Right lobe of liver (tissue), 4 donors: ENCODE measurements around the gene CAPN10.
A peak's percentile ranks its signal among the peaks of the same experiment; 100 is the strongest.

Experiments
- POLR2A ChIP-seq: fragments of 450-650 bp; IDR thresholded peaks from one replicate; pipeline ENCODE4 v1.6.1; 2017; ENCODE audit warnings: antibody characterized with exemption, mild to moderate bottlenecking
- TF ChIP-seq, protein P1 (sequence below), 4 donors: fragments of 200-600 bp in 3 of 4; fragments of 450-650 bp in 1 of 4; IDR thresholded peaks; one replicate each; pipeline versions ENCODE4 v1.5.1 to v1.8.0; 2016 to 2022; ENCODE audit warnings: antibody characterized with exemption in 4 of 4, mild to moderate bottlenecking in 2 of 4
- donor health status: DM: no; HTN: no; CAD: no.
- donor health status: DM: no; HTN: no; CAD: no.
- donor health status: DM: no; HTN: yes; CAD: no.

- TF ChIP-seq, protein P1, sequence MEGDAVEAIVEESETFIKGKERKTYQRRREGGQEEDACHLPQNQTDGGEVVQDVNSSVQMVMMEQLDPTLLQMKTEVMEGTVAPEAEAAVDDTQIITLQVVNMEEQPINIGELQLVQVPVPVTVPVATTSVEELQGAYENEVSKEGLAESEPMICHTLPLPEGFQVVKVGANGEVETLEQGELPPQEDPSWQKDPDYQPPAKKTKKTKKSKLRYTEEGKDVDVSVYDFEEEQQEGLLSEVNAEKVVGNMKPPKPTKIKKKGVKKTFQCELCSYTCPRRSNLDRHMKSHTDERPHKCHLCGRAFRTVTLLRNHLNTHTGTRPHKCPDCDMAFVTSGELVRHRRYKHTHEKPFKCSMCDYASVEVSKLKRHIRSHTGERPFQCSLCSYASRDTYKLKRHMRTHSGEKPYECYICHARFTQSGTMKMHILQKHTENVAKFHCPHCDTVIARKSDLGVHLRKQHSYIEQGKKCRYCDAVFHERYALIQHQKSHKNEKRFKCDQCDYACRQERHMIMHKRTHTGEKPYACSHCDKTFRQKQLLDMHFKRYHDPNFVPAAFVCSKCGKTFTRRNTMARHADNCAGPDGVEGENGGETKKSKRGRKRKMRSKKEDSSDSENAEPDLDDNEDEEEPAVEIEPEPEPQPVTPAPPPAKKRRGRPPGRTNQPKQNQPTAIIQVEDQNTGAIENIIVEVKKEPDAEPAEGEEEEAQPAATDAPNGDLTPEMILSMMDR (IDR thresholded peaks at IDR 0.05), result no peak
- peak; percentile 44 for TF ChIP-seq POLR2A
Measured at GRCh38 chr2:240568678-240569522, 17.6 kb upstream of the CAPN10 start.
